Sciatic nerve (tissue), 2 donors: Measurements from ENCODE around the gene ZNF574. TPM values are rescaled to one million over a fixed set of nuclear protein-coding genes. Genes with fewer than 3 reads are reported as not detected.

Source experiments
- ATAC-seq: fragments of 200-7000 bp; cut with Tn5 transposase; one replicate; pipeline ENCODE4 v1.9.1; 2020; ENCODE audit warnings: mild to moderate bottlenecking, moderate library complexity
- DNase-seq: peaks from one replicate; pipeline ENCODE4 v3.0.0-alpha.2; 2020; ENCODE audit warnings: low spot score
- intact Hi-C: fragments of 100-400 bp; cut with DNase I; formaldehyde crosslinking; loops from one replicate; pipeline ENCODE4 v1.14.2; 2022
- total RNA-seq: library from RNA; stranded (reverse); fragmentation: NEBNext Ultra II Directional; extraction: Animal tissue kit (Norgen Biotek cat#: 25700); gene quantifications from one replicate; pipeline ENCODE4 v1.2.1, GENCODE V29; 2021
- donor health status: DM: no; HTN: no; CAD: no.
- donor health status: DM: no; HTN: no; CAD: no.

The ZNF574 gene
- total RNA-seq, 1 donor from 2014 or later, result 13.2 TPM

GRCh38 chr19:42078058-42078457 is 2.1 kb downstream of the ZNF574 start:
- intact Hi-C loops, result no loop called here
- ATAC-seq, result no peak
- no peak for DNase-seq

- intact Hi-C loops, result no loop called here
Measured at GRCh38 chr19:42078538-42079275, 2.7 kb downstream of the ZNF574 start.

GRCh38 chr19:42079276-42079669 is 3.3 kb downstream of the ZNF574 start:
- no peak for ATAC-seq
- intact Hi-C loops, result no loop called here
- no peak for DNase-seq

More at GRCh38 chr19:42078538-42079275, 2.7 kb downstream of the ZNF574 start:
- DNase-seq (no peak), ATAC-seq (no peak)

- intact Hi-C loops, result no loop called here
- ATAC-seq (no peak), DNase-seq (no peak)
Measured at GRCh38 chr19:42079886-42080763, 4.2 kb downstream of the ZNF574 start.

GRCh38 chr19:42080764-42081375 is 4.9 kb downstream of the ZNF574 start:
- no peak for ATAC-seq

GRCh38 chr19:42081584-42082203 is 5.7 kb downstream of the ZNF574 start:
- intact Hi-C loops, result no loop called here
- DNase-seq (no peak), ATAC-seq (no peak)

More at GRCh38 chr19:42080764-42081375, 4.9 kb downstream of the ZNF574 start:
- intact Hi-C loops, result no loop called here
- no peak for DNase-seq

- intact Hi-C loops, result no loop called here
- no peak for ATAC-seq
- DNase-seq, result no peak
Measured at GRCh38 chr19:42083537-42083936, 7.6 kb downstream of the ZNF574 start.

GRCh38 chr19:42086188-42086736 is 10.3 kb downstream of the ZNF574 start:
- ATAC-seq (no peak), DNase-seq (no peak)
- intact Hi-C loops, result no loop called here

- DNase-seq (no peak), ATAC-seq (no peak)
- intact Hi-C loops, result no loop called here
Measured at GRCh38 chr19:42086770-42087550, 11.0 kb downstream of the ZNF574 start.

- ATAC-seq, result no peak
- intact Hi-C loops, result no loop called here
- no peak for DNase-seq
Measured at GRCh38 chr19:42088471-42089190, 12.7 kb downstream of the ZNF574 start.

- ATAC-seq, result no peak
- DNase-seq, result no peak
- intact Hi-C loops, result no loop called here
Measured at GRCh38 chr19:42089191-42089750, 13.3 kb downstream of the ZNF574 start.

- intact Hi-C loops, result no loop called here
- DNase-seq (no peak), ATAC-seq (no peak)
Measured at GRCh38 chr19:42089772-42090171, 13.8 kb downstream of the ZNF574 start.

- ATAC-seq (no peak), DNase-seq (no peak)
- intact Hi-C loops, result no loop called here
Measured at GRCh38 chr19:42090672-42091071, 14.7 kb downstream of the ZNF574 start.

GRCh38 chr19:42091300-42091699 is 15.3 kb downstream of the ZNF574 start:
- DNase-seq, result no peak
- intact Hi-C loops, result no loop called here
- no peak for ATAC-seq

- ATAC-seq (peak; percentile 18), DNase-seq (no peak)
- intact Hi-C loops, result no loop called here
Measured at GRCh38 chr19:42091742-42092141, 15.8 kb downstream of the ZNF574 start.

- intact Hi-C loops, result no loop called here
- ATAC-seq, result peak; percentile 38
- no peak for DNase-seq
Measured at GRCh38 chr19:42092350-42092749, 16.4 kb downstream of the ZNF574 start.

GRCh38 chr19:42093505-42093904 is 17.5 kb downstream of the ZNF574 start:
- ATAC-seq (no peak), DNase-seq (no peak)
- intact Hi-C loops, result no loop called here
